Astrocyte of the hippocampus (primary cell): ENCODE measurements around the gene PRSS36.
"Not testable (repeated sequence)": the region's sequence is repeated elsewhere in the genome, so short reads cannot be mapped to it uniquely, and the experiment has no call there.

Source experiments
- DNase-seq: peaks from one replicate; pipeline ENCODE4 v3.0.0; 2011; ENCODE audit warnings: low read depth, low spot score

Gene PRSS36

DNA sequence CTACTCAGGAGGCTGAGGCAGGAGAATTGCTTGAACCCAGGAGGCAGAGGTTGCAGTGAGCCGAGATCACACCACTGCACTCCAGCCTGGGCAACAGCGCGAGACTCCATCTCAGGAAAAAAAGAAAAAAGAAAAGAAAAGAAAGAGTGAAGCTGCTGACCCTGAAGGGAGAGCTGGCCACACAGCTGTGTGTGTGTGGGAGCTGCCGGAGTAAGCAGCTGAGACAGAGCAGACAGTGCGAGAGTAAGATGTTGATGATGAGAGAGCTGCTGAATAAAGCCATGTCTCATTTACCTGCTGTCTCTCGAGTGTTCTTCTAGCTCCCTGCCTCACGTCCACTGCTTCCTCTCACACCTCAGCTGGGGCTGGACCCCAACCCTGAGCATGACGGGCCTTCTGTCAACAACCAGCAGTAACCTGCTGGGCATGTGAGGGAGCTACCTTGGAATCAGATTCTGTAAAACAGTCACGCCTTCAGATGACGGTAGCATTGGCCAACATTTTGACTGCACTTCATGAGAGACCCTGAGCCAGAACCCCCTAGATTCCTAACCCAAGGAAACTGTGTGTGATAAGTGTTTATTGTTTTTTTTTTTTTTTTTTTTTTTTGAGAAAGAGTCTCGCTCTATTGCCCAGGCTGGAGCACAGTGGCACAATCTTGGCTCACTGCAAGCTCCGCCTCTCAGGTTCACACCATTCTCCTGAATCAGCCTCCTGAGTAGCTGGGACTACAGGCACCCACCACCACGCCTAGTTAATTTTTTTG is 48.8 kb downstream of the PRSS36 start:
- DNase-seq: not testable (repeated sequence)

DNA sequence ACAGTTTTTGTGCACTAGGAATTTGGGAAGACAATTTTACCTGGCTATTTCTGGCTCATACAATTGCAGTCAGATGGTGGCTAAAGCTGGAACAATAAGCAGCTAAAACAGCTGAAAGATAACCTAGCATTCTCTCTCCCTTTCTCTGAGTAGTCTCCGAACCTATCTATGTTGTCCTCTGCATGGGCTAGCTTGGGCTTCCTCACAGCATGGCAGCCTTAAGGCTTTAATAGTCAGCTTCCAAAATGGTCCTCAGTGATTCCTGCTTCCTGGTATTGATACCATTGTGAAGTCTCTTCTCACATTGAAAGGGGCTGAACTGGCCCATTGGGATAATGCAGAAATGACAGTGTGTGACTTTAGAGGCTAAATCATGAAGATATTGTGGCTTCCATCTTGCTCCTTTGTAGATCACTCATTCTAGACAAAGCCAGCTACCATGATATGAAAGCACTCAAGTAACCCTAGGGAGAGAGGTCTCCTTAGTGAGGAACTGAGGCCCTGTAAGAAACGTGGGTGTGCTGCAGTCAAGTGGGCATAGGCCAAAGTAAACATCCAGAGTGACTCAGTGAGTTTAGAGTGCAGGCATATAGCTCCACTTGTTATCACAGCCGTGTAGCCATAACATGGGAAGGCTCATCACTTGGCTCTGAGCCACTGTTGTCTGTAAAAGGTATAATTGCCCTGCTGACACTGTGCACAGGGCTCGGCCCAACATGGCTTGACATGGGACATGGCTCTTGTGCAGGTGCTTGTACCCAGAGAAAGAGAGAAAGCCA is 49.8 kb downstream of the PRSS36 start:
- DNase-seq: no peak

DNA sequence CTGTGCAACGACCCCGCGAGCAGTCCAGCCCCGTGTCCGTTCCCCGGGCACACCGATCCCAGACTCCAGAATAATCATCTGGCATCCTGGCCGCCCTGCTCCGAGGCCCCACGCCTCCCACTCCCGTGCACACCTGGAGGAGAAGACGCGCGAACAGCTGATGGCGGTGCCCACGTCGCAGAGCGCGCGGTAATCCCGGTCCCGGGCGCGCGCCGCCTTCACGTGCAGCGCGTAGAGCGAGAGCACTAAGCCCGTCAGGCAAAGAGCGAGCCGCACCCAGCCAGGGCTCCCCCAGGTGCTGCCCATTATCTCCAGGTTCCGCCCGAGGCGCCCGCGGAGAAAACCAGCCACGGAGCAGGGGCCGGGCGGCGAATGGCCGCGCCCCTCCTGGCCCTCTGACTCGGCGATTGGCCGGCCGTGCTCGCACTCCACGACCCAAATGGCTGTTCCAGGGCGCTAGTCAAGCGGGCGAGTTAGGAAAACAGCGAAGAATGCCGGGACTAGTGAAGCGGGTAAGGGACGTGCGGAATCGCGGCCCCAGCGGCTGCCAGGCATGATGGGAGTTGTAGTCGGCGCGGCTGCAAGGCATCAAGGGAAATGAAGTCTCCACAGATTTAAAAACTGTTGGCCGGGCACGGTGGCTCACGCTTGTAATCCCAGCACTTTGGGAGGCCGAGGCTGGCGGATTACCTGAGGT is 55.3 kb downstream of the PRSS36 start, which contains the start of gene VKORC1:
Gene VKORC1 (minus strand): TSS at position 374 of the 697 bp plus-strand sequence. CDS start 68 bp downstream, at position 306.
- peak; percentile 99 for DNase-seq

DNA sequence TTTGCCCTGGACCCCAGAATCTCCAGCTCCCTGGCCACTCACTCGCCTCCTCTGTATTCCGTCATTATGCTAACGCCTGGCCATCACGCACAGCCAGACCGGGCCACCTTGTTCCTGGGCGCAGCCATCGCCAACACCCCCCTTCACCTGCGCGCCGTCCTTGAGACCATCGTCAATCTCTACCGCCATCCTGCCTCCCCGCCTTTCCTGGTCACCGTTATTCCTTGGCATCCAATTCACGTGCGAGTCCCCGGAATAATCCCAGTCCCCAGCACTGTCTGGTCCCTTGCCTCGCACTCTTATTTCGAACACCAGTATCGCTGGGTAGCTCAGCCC is 55.8 kb downstream of the PRSS36 start:
- peak; percentile 49 for DNase-seq

DNA sequence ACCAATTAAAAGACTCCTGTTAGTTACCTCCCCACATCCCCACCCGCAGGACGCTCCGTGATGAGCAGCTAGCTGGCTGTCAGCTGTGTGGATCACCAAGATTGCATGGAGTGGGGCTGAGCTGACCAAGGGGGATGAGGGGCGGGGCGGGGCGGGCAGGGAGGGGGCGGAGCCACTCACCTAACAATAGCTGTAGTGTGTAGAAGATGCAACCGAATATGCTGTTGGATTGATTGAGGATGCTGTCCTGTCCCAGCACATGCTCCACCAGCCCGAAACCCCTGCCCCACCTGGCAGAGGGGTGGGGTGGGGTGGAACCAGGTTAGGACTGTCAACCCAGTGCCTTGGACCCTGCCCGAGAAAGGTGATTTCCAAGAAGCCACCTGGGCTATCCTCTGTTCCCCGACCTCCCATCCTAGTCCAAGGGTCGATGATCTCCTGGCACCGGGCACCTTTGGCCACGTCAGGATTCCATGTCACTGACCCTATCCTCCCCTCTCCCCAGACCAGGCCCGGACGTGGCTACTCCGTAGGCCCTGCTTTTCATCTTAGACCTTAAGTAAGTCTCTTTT is 56.6 kb downstream of the PRSS36 start:
- peak; percentile 57 for DNase-seq

DNA sequence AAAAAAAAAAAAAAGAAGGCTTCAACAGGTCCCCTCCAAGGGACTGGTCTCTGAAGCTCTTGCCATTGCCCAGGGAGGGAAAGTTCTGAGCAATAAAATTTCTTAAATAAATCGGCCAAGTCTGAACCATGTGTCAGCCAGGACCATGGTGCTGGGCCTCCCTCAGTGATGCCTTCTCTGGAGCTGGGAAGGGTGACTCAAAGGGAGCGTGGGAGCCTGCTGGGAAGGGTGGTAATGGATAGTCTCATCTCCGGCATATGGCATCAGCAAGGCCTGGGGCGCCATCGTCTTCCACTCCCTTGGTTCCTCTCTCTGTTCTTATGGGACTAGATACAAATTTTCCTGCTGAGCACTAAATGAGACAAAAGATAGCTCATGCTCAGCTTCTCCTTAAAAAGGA is 57.5 kb downstream of the PRSS36 start:
- DNase-seq: no peak

DNA sequence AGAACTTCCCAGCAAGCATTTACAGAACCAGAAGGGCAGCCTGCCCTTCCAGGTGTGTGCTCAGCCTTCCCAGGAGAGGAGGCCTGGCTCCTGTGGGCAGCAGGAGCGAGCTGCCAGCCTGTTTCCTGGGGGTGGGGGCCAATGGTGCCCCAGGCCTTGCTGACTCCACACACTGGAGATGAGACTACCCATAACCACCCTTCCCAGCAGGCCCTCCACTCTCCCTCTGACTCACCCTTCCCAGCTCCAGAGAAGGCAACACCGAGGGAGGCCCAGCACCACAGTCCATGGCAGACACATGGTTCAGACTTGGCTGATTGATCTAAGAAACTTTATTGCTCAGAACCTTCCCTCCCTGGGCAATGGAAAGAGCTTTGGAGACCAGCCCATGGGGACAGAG is 59.3 kb downstream of the PRSS36 start:
- DNase-seq: peak; percentile 43

DNA sequence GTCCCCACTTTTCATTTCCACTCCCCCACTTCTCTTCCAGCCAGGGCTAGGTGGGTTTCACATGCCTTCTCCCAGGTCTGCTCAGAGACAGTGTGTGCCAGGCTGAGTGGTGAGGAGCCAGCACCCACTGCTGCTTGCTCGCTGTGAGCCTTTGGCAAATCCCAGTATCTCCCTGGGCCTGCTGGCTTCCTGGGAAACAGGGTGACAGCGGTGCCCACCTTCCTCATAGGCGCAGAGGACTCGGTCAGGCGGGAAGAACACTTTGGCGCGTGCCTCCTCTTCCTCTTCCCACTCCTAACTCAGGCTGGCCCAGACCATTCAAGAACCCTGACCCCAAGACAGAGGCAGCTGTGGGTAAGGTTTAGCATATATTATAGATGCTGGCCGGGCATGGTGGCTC is 60.7 kb downstream of the PRSS36 start:
- no peak for DNase-seq
